BLaER1 treated with 17β-estradiol and CSF1 and Interleukin-3, amounts not matched to agents 10 nM and 100 nM (cell line): ENCODE data around the gene CASP12.
"Not testable (repeated sequence)": the region's sequence is repeated elsewhere in the genome, so short reads cannot be mapped to it uniquely, and the experiment has no call there.

ENCODE experiments used
- H3K27ac ChIP-seq, 11 experiments: shearing (Covaris generic); formaldehyde crosslinking; 2 replicates each; pipeline ENCODE4 v1.8.1; 2022
- H3K27me3 ChIP-seq, 11 experiments: shearing (Covaris generic); formaldehyde crosslinking; 2 replicates each; pipeline ENCODE4 v1.8.1; 2022
- H3K36me3 ChIP-seq, 11 experiments: shearing (Covaris generic); formaldehyde crosslinking; 2 replicates each; pipeline ENCODE4 v1.8.1; 2022
- H3K4me1 ChIP-seq, 10 experiments: shearing (Covaris generic); formaldehyde crosslinking; 2 replicates each; pipeline ENCODE4 v1.8.1; 2022
- H3K4me2 ChIP-seq, 11 experiments: shearing (Covaris generic); formaldehyde crosslinking; 2 replicates each; pipeline ENCODE4 v1.8.1; 2022
- H3K4me3 ChIP-seq, 10 experiments: shearing (Covaris generic); formaldehyde crosslinking; 2 replicates each; pipeline ENCODE4 v1.8.1; 2022
- H3K9ac ChIP-seq, 11 experiments: shearing (Covaris generic); formaldehyde crosslinking; 2 replicates each; pipeline ENCODE4 v1.8.1; 2022
- H3K9me3 ChIP-seq, 11 experiments: shearing (Covaris generic); formaldehyde crosslinking; replicated peaks in 1 of 11; 2 replicates each; pipeline ENCODE4 v1.8.1; 2022
- H4K20me1 ChIP-seq, 11 experiments: shearing (Covaris generic); formaldehyde crosslinking; 2 replicates each; pipeline ENCODE4 v1.8.1; 2022
- Cebpa-rat ChIP-seq, 11 experiments: shearing (Covaris generic); IDR thresholded peaks; 2 replicates each; pipeline ENCODE4 v1.8.1; 2022

CASP12 gene

DNA sequence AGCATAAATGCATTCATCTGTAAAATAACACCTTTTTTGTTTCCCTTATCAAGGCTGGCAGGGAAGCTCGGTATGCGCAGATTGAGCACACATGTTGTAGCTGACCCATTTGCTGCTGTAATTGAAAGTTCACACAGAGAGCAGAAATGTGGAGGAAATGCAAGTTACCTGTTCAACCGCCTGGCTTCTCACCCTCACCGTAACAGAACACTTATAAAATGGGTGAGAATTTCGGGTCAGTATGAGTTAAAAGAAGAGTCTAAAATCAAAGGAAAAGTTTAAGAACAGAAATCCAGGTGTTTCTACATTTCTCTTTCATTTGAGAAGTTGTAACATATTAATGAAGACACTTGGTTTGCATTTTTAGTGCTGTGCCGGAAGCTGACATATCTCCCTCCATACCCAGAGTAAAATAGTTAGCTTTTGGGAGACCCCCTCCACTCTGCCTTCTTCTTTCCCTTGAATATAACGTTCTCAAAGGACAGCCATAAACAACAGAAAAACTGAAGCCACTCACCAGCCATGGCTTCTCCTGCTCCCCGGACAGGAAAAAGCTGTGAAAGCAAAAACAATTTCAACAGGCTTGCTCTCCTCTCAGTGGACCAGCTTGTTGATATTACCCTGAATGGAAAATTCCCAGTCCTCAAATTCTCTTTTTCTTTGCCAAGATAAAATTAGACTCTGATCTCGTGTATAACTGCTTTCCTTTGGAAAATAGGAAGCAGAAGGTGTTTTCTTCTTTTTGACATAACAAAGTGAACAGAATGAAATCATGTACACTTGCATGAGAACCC lies at the start of gene CASP12:
Gene CASP12, minus strand, starts transcription at position 570 of the 794 bp plus-strand sequence.
- Histone ChIP-seq H3K4me1 (peaks cover 0 to 13% (median 0%) of the 10 kb centered on the region in 10 experiments; a peak in 2 of 20 replicates), H3K27ac (peak within 1 kb of the TSS in 1 of 11 experiments; percentile 30; a peak in 1 of 22 replicates), H3K27me3 (no peaks in the 10 kb centered on the region), H3K36me3 (no peaks in the 10 kb centered on the region), H3K9ac (no peak within 1 kb of the TSS), H3K4me3 (no peak within 1 kb of the TSS), H3K4me2 (peak within 1 kb of the TSS in 2 of 11 experiments; percentile 24 to 44; a peak in 3 of 22 replicates), H4K20me1 (no peaks in the 10 kb centered on the region), H3K9me3 (no peaks in the 10 kb centered on the region)
- no peak for TF ChIP-seq Cebpa-rat (IDR thresholded peaks at IDR 0.05)

GRCh38 chr11:104946907-104947306 lies 48.6 kb upstream of the CASP12 start:
- no peak overlapping the region for H3K27ac ChIP-seq
- H3K4me1 ChIP-seq, result peaks cover 0 to 13% (median 0%) of the 10 kb centered on the region in 10 experiments; a peak in 4 of 20 replicates
- TF ChIP-seq Cebpa-rat (IDR thresholded peaks at IDR 0.05), result no peak
- no peak overlapping the region for H3K9ac ChIP-seq
- no peaks in the 10 kb centered on the region for H3K27me3 ChIP-seq
- no peaks in the 10 kb centered on the region for H4K20me1 ChIP-seq
- no peak overlapping the region for H3K4me3 ChIP-seq
- H3K36me3 ChIP-seq, result peaks cover 0 to 100% (median 0%) of the 10 kb centered on the region in 11 experiments; a peak in 6 of 22 replicates
- no peak overlapping the region for H3K4me2 ChIP-seq
- 0 out of 22 replicates have a peak, but pooled peaks cover 0 to 4% (median 0%) of the 10 kb centered on the region in 11 experiments for H3K9me3 ChIP-seq

- Histone ChIP-seq H3K27ac (no peak overlapping the region), H3K4me3 (no peak overlapping the region), H3K27me3 (no peaks in the 10 kb centered on the region), H3K9me3 (0 out of 22 replicates have a peak, but pooled peaks cover 0 to 4% (median 0%) of the 10 kb centered on the region in 11 experiments), H3K36me3 (peaks cover 0 to 72% (median 0%) of the 10 kb centered on the region in 11 experiments; a peak in 6 of 22 replicates), H4K20me1 (no peaks in the 10 kb centered on the region), H3K4me2 (no peak overlapping the region), H3K4me1 (peaks cover 0 to 13% (median 0%) of the 10 kb centered on the region in 10 experiments; a peak in 4 of 20 replicates), H3K9ac (no peak overlapping the region)
- no peak for TF ChIP-seq Cebpa-rat (IDR thresholded peaks at IDR 0.05)
These were observed 45.8 kb upstream of the CASP12 start for GRCh38 chr11:104944076-104944475.

DNA sequence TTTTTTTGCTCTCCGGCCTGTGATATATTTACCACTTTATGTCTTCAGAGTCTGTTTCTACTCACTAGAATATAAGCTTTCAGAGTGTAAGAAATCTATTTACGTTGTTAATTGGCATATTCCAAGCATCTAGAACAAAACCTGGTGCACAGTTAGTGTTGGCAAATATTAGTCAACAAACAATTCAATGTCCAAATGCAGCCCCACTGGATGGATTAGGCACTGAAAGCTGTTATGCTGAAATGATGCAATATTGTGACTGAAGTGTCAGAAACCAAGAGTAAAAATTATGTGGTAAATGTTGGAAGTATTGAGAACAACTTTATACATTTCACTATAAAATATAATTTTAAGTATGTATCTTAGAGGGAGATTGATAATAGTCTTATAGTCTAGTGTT lies 45.3 kb upstream of the CASP12 start:
- Histone ChIP-seq H3K9ac (no peak overlapping the region), H3K4me3 (no peak overlapping the region), H3K36me3 (peaks cover 0 to 67% (median 0%) of the 10 kb centered on the region in 11 experiments; a peak in 6 of 22 replicates), H3K27me3 (no peaks in the 10 kb centered on the region), H3K4me1 (peaks cover 0 to 13% (median 0%) of the 10 kb centered on the region in 10 experiments; a peak in 4 of 20 replicates), H3K27ac (no peak overlapping the region), H3K4me2 (no peak overlapping the region), H3K9me3 (0 out of 22 replicates have a peak, but pooled peaks cover 0 to 4% (median 0%) of the 10 kb centered on the region in 11 experiments), H4K20me1 (no peaks in the 10 kb centered on the region)
- no peak for TF ChIP-seq Cebpa-rat (IDR thresholded peaks at IDR 0.05)

DNA sequence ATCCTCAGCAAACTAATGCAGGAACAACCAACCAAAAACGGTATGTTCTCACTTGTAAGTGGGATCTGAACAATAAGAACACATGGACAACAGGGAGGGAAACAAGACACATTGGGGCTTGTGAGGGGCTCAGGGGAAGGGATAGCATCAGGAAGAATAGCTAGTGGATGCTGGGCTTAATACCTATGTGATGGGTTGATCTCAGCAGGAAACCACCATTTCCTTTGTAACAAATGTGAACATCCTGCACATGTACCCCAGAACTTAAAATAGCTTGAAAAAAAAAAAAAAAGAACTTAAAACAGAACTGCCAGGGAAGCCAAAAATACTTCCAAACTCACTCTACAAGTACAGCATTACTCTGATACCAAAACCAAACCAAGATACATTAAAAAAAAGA lies 36.3 kb upstream of the CASP12 start:
- no peak overlapping the region for H3K9ac ChIP-seq
- peaks cover 11 to 23% (median 15%) of the 10 kb centered on the region in 10 experiments for H3K4me1 ChIP-seq
- no peaks in the 10 kb centered on the region for H3K36me3 ChIP-seq
- no peak overlapping the region for H3K4me3 ChIP-seq
- no peak for TF ChIP-seq Cebpa-rat (IDR thresholded peaks at IDR 0.05)
- H3K9me3 ChIP-seq, result peaks cover 0 to 29% (median 14%) of the 10 kb centered on the region in 11 experiments; a peak in 14 of 22 replicates
- peak overlapping the region; percentile 53 to 80 (median 69) for H3K4me2 ChIP-seq
- H3K27ac ChIP-seq, result no peak overlapping the region
- no peaks in the 10 kb centered on the region for H4K20me1 ChIP-seq
- no peaks in the 10 kb centered on the region for H3K27me3 ChIP-seq

GRCh38 chr11:104934073-104934472 lies 35.8 kb upstream of the CASP12 start:
- H3K27ac ChIP-seq, H3K27me3 ChIP-seq, H4K20me1 ChIP-seq, H3K9ac ChIP-seq, H3K36me3 ChIP-seq, H3K4me3 ChIP-seq: not testable (repeated sequence)
- H3K9me3 ChIP-seq, result peaks cover 0 to 35% (median 15%) of the 10 kb centered on the region in 11 experiments; a peak in 14 of 22 replicates
- H3K4me2 ChIP-seq, result peak overlapping the region; percentile 53 to 80 (median 69); a peak in 20 of 22 replicates
- peaks cover 11 to 23% (median 15%) of the 10 kb centered on the region in 10 experiments for H3K4me1 ChIP-seq

DNA sequence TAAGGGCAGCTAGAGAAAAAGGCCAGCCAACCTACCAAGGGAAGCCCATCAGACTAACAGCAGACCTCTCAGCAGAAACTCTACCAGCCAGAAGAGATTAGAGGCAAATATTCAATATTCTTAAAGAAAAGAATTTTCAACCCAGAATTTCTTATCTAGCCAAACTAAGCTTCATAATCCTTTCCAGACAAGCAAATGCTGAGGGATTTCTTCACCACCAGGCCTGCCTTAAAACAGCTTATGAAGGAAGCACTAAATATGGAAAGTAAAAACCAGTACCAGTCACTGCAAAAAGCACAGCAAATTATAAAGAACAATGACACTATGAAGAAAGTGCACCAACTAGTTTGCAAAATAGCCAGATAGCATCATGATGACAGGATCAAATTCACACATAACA lies 30.6 kb upstream of the CASP12 start:
- Histone ChIP-seq H3K9me3 (peaks cover 18 to 70% (median 47%) of the 10 kb centered on the region in 11 experiments), H3K27me3 (no peaks in the 10 kb centered on the region), H3K9ac (no peak overlapping the region), H3K4me1 (peaks cover 0 to 1% (median 0%) of the 10 kb centered on the region in 10 experiments; a peak in 7 of 20 replicates), H3K4me2 (no peak overlapping the region), H3K36me3 (no peaks in the 10 kb centered on the region), H3K27ac (no peak overlapping the region), H4K20me1 (no peaks in the 10 kb centered on the region), H3K4me3 (no peak overlapping the region)
- no peak for TF ChIP-seq Cebpa-rat (IDR thresholded peaks at IDR 0.05)

GRCh38 chr11:104926771-104927611 lies 28.7 kb upstream of the CASP12 start:
- Histone ChIP-seq H3K27me3 (no peaks in the 10 kb centered on the region), H3K4me3 (no peak overlapping the region), H3K9me3 (peaks cover 18 to 58% (median 36%) of the 10 kb centered on the region in 11 experiments), H3K4me2 (no peak overlapping the region), H4K20me1 (no peaks in the 10 kb centered on the region), H3K36me3 (no peaks in the 10 kb centered on the region), H3K9ac (no peak overlapping the region), H3K27ac (no peak overlapping the region), H3K4me1 (no peaks in the 10 kb centered on the region)
- no peak for TF ChIP-seq Cebpa-rat (IDR thresholded peaks at IDR 0.05)

- no peak overlapping the region for H3K27ac ChIP-seq
- TF ChIP-seq Cebpa-rat (IDR thresholded peaks at IDR 0.05), result no peak
- no peak overlapping the region for H3K4me3 ChIP-seq
- H3K4me2 ChIP-seq, result no peak overlapping the region
- no peaks in the 10 kb centered on the region for H4K20me1 ChIP-seq
- H3K9me3 ChIP-seq, result peaks cover 18 to 50% (median 36%) of the 10 kb centered on the region in 11 experiments
- H3K27me3 ChIP-seq, result no peaks in the 10 kb centered on the region
- H3K36me3 ChIP-seq, result no peaks in the 10 kb centered on the region
- H3K4me1 ChIP-seq, result no peaks in the 10 kb centered on the region
- H3K9ac ChIP-seq, result no peak overlapping the region
These were observed 27.6 kb upstream of the CASP12 start for GRCh38 chr11:104925850-104926249.
